Stimulated activated CD8-positive, alpha-beta memory T cell treated with anti-CD3 and anti-CD28 coated beads, Interleukin-15, amount 100 ng/mL, for 4 hours (primary cell): ENCODE measurements around the gene GLA.

Experiments used
- DNase-seq, 2 donors: peaks; one replicate each; pipeline ENCODE4 v3.0.0-alpha.2; 2020; ENCODE audit warnings: low read depth in 2 of 2

Gene GLA

DNA sequence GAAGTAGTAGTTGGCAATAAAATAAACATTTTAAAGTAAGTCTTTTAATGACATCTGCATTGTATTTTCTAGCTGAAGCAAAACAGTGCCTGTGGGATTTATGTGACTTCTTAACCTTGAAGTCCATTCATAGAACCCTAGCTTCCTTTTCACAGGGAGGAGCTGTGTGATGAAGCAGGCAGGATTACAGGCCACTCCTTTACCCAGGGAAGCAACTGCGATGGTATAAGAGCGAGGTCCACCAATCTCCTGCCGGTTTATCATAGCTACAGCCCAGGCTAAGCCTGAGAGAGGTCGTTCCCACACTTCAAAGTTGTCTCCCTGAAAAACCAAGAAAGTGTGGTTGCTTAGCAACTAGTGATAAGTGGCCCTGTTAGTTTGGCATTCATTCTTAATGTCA, 9.9 kb downstream of the GLA start:
- DNase-seq: no peak

GRCh38 chrX:101395789-101396188, 11.9 kb downstream of the GLA start:
- no peak for DNase-seq

- DNase-seq: no peak
Measured at GRCh38 chrX:101394372-101394771, 13.4 kb downstream of the GLA start.

GRCh38 chrX:101393530-101394305, 14.0 kb downstream of the GLA start:
- DNase-seq: no peak

- DNase-seq: no peak
Measured at GRCh38 chrX:101391831-101392230, 15.9 kb downstream of the GLA start.

GRCh38 chrX:101390664-101391525, 16.8 kb downstream of the GLA start, which contains the start of gene RPL36A:
TSS of gene RPL36A (plus strand) at chrX:101391011. CDS start at chrX:101391044, 33 bp downstream.
- DNase-seq: peak; percentile 68 to 69

DNA sequence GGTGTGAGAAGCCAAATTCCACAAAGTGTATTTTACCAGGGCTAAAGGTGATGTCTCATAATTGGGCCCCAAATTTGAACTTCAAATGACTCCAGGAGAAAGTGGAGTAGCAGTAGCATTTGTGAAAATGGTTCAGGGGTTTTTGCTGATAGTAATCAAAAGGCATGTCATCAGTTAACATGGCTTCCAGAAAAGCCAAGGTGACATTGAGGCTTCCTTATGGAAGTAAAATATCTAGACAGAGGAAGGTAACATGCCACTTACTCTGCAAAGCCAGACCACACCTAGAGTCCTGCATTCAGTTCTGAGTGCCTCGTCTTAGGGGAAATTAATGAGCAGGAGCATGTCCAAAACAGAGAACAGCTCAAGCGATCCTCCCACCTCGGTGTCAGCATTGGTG, 19.1 kb downstream of the GLA start:
- DNase-seq: no peak

DNA sequence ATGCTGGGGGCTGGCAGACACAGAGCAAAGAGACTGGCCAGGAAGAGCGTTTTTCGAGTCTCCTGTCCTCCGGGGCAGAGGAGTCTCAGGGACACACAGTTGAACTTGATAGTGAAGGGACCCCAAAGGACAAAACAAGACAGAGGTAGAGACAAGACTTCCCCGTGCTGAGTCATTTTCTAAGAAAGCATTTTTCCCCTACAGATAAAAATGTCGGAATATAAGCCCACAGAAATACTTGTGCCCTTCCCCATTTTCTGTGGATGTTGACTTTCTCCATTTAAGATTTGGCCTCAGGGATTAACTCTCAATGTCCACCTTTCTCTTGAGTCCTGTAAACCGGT, 21.2 kb downstream of the GLA start:
- DNase-seq: no peak

DNA sequence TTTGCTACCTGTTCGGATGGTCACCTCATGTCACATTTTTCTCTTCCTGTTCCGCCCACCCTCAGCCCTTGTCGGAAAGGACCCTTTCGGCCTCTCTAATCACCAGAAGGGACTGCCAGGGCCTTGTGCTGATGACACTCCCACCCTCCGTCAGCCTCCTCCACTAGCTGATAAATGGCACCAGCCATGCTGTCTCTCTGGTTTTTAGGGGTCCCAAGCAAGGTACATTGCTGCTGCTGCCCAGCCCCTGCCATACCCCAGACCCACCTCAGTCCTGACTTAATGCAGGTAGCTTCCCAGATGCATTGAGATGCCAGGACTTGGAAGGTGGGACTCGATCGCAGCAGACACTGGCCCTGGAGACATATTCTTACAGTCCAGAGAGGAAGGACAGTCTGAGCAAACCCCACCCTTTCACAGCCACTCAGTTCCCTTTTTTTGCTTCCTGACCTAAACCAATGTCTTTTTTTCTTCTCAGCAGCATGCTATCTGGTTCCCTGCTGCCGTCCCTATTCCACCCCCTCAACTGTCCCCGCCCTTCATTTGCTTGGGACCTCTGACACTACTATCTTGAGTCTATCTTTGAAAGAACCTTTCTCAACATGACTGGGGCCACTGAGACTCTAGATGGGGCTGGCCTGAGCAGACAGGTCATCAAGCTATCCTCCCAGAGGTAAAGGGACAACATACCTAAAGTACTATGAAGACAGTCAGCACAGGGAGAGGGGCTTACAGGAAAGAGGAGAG, 21.8 kb downstream of the GLA start, which contains the start of gene BTK:
BTK (minus strand) TSS at position 397 of the 747 bp plus-strand sequence. CDS start 10,907 bp downstream, outside the sequence.
- DNase-seq: no peak

DNA sequence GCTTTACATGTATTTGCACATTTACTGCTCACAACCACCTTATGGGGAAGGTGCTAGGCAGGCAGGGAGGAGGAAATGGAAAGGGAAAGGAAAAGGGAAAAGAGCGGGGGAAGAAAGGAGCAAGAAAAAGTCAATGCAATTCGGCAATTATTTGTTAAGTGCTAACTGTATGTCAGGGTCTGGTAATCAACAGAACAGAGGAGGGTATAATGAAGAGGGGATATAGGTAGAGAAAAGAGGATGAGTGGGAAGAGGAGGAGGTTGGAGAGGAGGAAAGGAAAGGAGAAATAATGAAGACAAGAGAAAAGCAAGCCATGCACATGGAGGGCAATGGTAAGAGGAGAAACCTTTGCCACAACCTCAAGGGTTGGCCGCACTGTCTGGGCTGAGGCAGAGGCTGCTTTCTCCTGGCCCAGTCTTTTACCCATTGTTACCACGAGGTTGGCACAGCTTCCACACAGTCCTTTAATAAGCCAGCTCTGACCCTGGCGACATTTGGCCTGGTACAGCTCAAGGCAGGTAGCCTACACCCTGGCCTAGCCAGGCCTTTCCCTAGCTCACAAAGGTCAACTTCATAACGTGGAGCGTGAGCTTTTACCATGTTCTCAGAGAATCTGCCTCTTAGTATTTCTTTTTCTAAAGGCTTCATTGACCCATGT, 22.6 kb downstream of the GLA start:
- DNase-seq: no peak

- no peak for DNase-seq
Measured at GRCh38 chrX:101383679-101384205, 24.0 kb downstream of the GLA start.

GRCh38 chrX:101377547-101377946, 30.2 kb downstream of the GLA start:
- DNase-seq: no peak

DNA sequence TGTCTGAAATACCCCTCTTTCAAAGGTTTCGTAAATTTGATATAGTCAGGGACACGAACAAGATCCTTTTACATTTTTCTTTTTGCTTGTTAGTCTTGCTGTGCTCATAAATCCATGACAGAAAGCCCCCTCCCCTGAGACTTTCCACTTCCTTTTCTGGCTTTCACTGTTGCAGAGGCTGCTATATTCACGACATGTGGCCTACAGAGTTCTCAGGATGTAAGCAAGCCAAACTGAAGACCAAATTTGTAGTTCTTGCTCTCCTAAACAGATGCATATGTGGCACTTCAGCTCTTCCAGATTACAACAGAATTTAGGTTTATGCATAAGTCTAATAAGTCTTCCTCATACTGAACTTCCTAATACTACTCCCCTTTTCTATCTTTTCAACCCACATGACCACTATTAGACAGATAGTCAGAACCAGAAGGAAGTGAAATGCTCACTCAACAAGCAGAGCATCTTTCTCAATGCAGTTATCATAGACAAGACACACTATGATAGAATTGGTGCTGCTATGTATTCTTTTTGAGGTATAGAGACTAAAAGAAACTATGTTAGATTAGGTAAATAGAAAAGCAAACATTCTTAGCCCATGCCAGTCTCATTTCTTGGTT, 36.7 kb downstream of the GLA start:
- no peak for DNase-seq

- no peak for DNase-seq
Measured at GRCh38 chrX:101369687-101370086, 38.0 kb downstream of the GLA start.

DNA sequence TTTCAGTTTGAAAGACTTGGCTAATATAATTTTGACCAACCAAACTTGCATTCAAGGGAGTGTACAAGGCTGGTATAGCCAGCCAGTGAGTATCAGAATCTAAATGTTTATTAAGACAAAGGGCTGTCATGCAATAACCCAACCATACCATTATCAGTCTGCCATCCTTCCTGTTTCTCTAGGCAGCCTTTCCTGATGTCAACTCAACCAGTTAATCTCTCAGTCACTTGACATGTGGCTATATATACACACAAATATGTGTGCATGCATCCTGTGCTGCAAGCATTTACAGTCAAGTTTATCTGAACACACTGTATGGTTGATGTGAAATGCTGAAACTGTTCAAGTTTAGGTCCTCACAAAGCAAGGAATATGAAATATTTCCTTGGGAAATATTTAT, 38.9 kb downstream of the GLA start:
- no peak for DNase-seq

DNA sequence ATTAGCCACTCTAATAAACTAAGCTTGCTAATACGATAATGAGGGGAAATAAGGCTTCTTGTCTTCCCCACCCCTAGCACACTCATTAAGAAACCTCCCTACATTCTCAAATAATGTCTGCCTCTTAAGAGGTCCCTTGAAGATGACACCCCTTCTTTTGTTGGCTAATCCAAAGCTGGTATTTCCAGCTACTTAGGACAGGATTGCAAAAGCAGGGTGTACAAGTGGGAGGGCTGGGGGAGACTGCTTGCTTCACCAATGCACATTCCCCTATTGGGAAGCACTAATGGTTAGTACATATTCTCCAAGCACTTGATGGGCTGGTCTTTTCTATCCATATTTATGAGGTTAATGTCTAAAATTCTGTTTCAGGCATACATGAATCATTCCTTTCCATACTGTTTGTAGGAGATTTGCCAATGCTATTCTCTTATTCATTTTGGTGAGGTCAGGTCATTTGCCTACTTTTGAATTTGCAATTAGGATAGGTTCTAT, 42.4 kb downstream of the GLA start:
- DNase-seq: no peak

DNA sequence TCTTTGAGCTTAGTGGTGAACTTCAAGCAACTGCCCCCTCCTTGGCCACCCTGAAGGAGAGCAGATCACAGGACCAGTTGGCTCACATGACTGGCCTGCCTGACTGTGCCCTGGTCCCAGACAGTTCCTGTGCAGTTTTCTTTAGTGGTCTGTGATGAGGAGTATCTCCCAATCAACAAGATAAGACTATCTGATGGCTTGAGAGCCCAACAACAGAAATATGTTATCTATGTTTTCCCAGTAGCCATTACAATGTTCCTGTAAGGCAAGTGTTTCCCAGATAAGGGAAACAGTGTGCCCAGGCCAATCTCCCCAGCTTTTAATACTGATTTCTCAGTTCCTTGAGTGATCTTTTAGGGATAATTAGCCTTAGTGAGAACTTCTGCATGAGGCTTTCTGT, 45.0 kb downstream of the GLA start:
- DNase-seq: no peak

DNA sequence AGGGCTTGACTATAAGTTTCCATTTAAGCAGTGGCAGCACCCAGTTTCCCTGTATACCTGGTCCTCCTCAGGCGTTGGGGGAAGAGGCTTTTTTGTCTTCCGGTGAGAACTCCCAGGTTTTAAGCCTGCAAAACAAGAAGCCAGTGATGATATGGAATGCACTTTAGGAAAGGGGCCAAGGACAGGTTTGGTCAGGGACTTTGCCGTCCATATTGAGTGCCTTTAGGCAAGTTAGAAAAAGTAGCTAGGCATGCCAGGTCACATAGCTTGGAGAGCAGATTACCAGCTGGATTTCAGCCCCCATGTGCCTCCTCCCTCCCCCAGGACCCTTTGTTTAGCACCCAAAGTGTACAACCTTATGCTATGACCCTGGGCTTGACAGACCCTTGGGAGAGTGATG, 45.6 kb downstream of the GLA start:
- no peak for DNase-seq

DNA sequence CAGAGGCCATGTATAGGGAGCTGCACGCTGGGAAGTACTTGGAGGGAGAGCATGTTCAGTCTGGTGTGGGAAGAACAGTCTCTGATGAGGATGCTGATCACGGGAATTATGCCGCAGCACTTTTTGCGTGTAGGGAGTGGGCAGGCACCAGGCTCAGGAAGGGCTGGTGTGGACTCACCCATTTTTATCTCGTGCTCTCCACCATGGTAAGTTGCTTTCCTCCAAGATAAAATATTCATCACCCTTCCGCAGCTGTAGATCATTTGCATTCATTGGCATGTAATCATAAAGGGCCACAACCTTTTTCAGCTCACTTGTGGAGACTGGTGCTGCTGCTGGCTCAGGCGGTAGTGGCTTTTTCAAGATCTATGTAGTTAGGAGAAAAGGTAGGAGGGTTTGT, 47.3 kb downstream of the GLA start:
- no peak for DNase-seq

GRCh38 chrX:101359966-101360365, 47.8 kb downstream of the GLA start:
- no peak for DNase-seq
